GM13976 (cell line): Measurements from ENCODE around the gene PLA2G10.
"Not testable (repeated sequence)": the region's sequence is repeated elsewhere in the genome, so short reads cannot be mapped to it uniquely, and the experiment has no call there.

Experiments
- DNase-seq: peaks from one replicate; pipeline ENCODE4 v3.0.0; 2012; ENCODE audit warnings: low spot score
- CTCF ChIP-seq: IDR thresholded peaks from 2 replicates; pipeline ENCODE4 v1.5.1; 2012; ENCODE audit warnings: borderline replicate concordance, mild to moderate bottlenecking; ENCODE audit not compliant: insufficient read depth; ENCODE audit errors: extremely low read depth, missing control alignments, control extremely low read depth
- in situ Hi-C: fragments of 300-500 bp; cut with MboI; formaldehyde crosslinking; loops from one replicate; pipeline ENCODE4 v1.12.0; 2022; ENCODE audit warnings: low sequenced_read_pairs, mixed read lengths, inconsistent platforms; ENCODE audit not compliant: unreplicated experiment

PLA2G10 gene, protein sequence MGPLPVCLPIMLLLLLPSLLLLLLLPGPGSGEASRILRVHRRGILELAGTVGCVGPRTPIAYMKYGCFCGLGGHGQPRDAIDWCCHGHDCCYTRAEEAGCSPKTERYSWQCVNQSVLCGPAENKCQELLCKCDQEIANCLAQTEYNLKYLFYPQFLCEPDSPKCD

GRCh38 chr16:14694129-14694528, at the start of gene PLA2G10:
Gene PLA2G10 (minus strand): TSS chr16:14694308. CDS start chr16:14694229, 79 bp downstream.
- in situ Hi-C loops, DNase-seq: not testable (repeated sequence)

DNA sequence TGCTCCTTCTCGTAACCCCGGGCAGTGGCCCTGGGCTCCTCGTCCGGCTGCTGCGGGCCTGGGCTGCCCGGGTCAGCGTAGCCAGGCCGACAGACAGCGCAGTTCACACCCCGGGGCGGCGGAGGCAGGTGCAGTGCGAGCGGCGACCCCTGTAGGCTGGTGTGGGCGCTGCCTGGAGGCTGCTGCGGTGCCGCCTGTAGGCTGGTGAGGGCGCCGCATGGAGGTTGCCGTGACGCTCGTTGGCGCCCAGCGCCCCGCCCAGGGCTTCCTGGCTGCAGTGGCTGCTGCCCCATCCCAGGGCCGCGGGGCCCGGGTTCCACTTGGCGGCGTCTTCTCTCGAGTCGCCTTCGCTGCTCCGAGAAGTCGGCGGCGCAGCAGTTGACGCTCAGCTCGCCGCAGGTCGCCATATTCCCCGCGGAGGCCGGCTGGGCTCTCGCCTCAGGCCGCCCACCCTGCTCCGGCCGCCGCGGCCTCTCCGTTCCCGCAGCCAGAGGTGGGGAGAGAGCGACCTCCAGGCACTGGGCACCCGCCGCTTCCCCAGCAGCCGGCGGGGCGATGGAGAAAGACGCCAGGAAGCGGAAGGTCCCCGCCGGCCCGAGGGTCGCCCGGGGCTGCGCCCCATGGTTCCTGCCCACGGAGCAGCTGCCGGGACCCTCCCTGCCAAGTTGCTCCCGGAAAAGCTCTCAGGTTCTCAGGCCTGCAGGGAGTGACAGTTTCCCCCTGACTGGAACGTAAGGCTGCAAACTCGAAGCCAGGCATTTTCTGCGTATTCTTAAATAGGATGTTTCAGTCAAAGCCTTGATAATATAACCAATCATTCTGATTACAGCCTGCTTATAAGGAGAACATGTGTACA, 48.4 kb upstream of the PLA2G10 start, which contains the start of gene NPIPA2:
Gene NPIPA2, plus strand, starts transcription at position 261 of the 856 bp plus-strand sequence. CDS start 5,533 bp downstream, outside the sequence.
- DNase-seq, in situ Hi-C loops: not testable (repeated sequence)

DNA sequence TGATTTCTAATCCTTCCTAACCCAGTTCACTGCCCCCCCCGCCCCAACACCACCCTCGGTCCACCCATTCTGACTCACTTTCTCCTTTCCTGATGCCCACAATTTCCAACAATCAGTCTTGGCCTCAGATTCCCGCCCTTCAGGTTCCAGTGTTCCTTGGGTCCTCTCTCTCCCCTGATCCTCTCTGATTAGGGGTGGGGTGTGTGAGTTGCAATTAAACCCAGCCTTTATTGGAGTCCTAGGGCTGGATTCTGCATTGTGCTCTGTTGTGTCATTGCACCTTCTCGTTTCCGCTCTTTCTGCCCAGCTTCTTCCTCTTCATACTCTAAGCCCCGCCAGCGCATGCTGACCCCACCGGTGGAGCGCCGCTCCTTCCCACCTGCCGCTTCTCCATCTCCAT, 47.7 kb upstream of the PLA2G10 start:
- DNase-seq, in situ Hi-C loops: not testable (repeated sequence)

GRCh38 chr16:14740832-14741385, 46.8 kb upstream of the PLA2G10 start:
- DNase-seq, in situ Hi-C loops: not testable (repeated sequence)

GRCh38 chr16:14733233-14733632, 39.1 kb upstream of the PLA2G10 start:
- DNase-seq, in situ Hi-C loops: not testable (repeated sequence)

DNA sequence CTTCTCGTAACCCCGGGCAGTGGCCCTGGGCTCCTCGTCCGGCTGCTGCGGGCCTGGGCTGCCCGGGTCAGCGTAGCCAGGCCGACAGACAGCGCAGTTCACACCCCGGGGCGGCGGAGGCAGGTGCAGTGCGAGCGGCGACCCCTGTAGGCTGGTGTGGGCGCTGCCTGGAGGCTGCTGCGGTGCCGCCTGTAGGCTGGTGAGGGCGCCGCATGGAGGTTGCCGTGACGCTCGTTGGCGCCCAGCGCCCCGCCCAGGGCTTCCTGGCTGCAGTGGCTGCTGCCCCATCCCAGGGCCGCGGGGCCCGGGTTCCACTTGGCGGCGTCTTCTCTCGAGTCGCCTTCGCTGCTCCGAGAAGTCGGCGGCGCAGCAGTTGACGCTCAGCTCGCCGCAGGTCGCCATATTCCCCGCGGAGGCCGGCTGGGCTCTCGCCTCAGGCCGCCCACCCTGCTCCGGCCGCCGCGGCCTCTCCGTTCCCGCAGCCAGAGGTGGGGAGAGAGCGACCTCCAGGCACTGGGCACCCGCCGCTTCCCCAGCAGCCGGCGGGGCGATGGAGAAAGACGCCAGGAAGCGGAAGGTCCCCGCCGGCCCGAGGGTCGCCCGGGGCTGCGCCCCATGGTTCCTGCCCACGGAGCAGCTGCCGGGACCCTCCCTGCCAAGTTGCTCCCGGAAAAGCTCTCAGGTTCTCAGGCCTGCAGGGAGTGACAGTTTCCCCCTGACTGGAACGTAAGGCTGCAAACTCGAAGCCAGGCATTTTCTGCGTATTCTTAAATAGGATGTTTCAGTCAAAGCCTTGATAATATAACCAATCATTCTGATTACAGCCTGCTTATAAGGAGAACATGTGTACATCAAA, 9.3 kb upstream of the PLA2G10 start, which contains the start of gene NPIPA3:
Gene NPIPA3, plus strand, starts transcription at position 256 of the 856 bp plus-strand sequence. CDS start 5,533 bp downstream, outside the sequence.
- DNase-seq, in situ Hi-C loops: not testable (repeated sequence)

GRCh38 chr16:14702672-14703071, 8.6 kb upstream of the PLA2G10 start:
- in situ Hi-C loops, DNase-seq: not testable (repeated sequence)

- DNase-seq, in situ Hi-C loops: not testable (repeated sequence)
These were observed 7.8 kb upstream of the PLA2G10 start for GRCh38 chr16:14701859-14702258.

DNA sequence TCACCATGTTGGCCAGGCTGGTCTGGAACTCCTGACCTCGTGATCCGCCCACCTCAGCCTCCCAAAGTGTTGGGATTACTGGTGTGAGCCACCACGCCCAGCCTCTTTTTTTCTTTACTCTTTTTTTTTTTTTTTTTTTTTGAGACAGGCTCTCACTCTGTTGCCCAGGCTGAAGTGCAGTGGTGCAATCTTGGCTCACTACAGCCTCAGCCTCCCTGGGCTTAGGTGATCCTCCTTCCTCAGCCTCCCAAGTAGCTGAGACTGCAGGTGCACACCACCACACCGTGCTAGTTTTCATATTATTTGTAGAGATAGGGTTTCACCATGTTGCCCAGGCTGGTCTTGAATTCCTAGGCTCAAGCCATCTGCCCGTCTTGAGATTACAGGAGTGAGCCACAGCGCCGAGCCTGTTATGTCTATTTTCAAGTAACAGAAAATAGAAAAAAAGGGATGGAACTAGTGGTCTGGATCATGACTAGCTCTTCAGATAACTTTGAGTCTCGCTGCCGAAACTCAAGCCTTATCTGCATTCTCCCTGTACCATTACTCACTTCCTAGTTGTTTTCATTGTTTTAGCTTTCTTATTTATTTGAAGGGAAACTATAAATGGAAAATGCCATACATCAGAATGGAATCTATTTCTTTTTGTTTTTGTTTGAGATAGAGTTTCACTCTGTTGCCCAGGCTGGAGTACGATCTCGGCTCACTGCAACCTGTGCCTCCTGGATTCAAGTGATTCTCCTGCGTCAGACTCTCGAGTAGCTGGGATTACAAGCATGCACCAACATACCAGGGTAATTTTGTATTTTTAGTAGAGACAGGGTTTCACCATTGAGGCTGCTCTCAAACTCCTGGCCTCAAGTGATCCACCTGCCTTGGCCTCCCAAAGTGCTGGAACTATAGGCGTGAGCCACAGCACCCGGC, 8.0 kb downstream of the PLA2G10 start:
- in situ Hi-C loops, DNase-seq: not testable (repeated sequence)

DNA sequence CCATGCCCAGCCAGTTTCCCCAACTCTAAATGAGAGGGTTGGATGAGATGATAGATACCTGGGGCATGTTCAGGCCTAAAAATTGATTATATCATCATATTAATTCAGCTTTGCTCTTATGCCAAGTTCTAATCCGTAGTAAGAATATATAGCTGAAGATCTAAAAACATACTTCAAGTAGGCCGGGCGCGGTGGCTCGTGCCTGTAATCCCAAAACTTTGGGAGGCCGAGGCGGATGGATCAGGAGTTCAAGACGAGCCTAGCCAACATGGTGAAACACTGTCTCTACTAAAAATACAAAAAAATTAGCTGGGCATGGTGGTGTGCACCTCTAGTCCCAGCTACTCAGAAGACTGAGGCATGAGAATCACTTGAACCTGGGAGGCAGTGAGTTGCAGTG, 12.0 kb downstream of the PLA2G10 start:
- in situ Hi-C loops: no loop called here
- DNase-seq: no peak

More for the DNA sequence above, 12.0 kb downstream of the PLA2G10 start:
- TF ChIP-seq CTCF: no peak
